Stromal cell of bone marrow (primary cell): ENCODE results near the gene SEL1L.
A peak's percentile ranks its signal among the peaks of the same experiment; 100 is the strongest.
"Not testable (repeated sequence)": the region's sequence is repeated elsewhere in the genome, so short reads cannot be mapped to it uniquely, and the experiment has no call there.

Experiments used
- DNase-seq: peaks from one replicate; pipeline ENCODE4 v3.0.0-alpha.2; 2012; ENCODE audit warnings: low read depth

The SEL1L gene

DNA sequence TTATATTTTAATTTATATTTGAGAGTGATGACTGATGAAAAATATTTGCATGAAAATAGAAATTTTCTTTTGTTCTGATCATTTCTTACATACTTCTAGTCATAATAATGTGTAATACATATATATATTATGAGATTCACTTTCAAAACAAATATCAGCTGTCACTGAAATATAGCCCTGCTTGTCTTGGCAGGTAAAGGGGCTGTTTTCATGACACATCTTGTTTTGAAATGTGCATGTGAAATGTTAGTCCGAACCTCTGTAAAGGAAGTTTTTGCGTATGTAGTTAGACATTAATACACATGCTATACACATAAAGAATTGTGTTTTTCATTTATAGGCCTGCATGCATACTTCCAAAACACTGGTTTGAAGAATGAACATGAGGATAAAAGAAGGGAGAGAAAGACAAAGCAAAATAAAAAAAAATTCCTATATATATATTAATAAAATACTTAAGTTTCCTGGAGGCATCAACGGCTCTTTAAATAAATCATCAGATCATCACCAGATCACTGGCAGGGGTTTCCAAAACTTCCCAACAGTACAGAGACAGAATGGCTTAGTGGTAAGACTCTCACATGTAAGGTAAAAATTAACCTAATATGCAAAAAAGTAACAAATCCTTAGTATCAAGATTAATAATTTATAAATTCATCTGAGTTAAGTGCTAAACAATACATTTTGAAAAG is 60.1 kb downstream of the SEL1L start:
- no peak for DNase-seq

DNA sequence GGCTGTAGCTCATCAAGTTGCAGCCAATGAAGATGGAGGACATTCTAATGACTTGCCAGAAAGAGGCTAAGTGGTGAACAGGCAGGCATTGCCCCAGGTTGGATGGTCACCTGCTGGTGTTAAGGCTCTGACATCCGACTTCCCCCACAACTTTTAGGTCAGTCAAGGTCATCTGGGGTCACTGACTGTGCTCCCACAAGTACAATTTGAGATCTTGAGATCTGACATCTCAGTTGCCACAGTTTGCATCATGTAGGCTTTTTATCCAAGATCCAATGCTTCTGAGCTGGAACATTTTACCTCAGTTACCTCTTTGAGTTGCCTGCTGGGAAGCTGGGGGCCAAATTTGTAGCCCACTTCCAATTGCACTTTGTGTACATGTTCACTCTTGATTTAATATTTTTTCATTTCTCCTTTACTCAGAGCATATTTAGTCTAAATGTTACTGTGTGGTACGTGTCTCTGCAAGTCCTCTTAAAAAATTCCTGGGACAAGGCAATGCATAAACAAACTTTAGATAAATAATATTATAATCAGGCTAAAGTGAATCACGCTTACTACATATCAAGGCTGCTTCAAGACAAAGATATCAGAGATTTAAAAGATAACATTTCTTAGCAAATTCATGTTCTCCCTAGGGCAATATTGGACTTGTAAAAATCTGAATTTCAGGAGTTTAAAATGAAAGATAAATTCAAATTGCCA is 61.4 kb downstream of the SEL1L start:
- DNase-seq: no peak

GRCh38 chr14:81471062-81471461 is 62.6 kb downstream of the SEL1L start:
- no peak for DNase-seq

GRCh38 chr14:81470557-81470826 is 63.2 kb downstream of the SEL1L start:
- DNase-seq: not testable (repeated sequence)

GRCh38 chr14:81466854-81467253 is 66.8 kb downstream of the SEL1L start:
- DNase-seq: no peak

DNA sequence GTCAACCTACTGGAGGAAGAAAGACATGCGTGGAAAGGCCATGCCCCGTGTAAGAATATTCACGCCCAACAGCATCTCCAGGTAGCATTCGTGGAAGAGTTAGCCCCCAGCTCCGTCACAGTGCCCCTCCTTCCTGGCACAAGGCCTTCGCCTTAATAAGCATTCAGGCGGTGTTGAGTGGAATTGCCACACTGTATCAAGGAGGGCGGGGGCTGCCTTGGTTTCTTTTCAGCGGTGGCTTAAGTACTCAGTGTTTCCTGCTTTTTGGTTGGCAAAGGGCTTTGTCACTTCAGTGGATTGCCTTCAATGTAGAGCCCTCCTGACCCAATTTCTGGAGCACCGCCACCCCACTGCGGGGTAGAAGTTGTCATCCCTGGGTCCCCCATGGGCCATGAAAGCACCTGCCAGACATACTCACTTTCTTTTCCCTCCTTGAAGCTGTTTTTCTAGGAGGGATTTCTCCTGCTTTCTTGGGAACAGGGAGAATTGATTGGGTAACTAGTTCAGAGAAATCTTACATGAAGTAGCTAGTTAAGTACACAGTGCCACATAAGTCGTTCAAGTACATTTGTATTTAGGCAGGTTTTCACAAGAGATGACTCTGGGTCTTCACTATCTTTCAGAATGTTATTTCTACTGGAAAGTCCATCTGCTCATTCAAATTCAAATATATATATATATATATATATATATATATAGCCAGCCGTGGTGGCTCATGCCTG is 68.0 kb downstream of the SEL1L start:
- no peak for DNase-seq

GRCh38 chr14:81465003-81465392 is 68.7 kb downstream of the SEL1L start:
- DNase-seq: not testable (repeated sequence)

- peak; percentile 48 for DNase-seq
Observed at GRCh38 chr14:81464253-81465002, 69.2 kb downstream of the SEL1L start.

GRCh38 chr14:81462356-81462755 is 71.3 kb downstream of the SEL1L start:
- not testable (repeated sequence) for DNase-seq

DNA sequence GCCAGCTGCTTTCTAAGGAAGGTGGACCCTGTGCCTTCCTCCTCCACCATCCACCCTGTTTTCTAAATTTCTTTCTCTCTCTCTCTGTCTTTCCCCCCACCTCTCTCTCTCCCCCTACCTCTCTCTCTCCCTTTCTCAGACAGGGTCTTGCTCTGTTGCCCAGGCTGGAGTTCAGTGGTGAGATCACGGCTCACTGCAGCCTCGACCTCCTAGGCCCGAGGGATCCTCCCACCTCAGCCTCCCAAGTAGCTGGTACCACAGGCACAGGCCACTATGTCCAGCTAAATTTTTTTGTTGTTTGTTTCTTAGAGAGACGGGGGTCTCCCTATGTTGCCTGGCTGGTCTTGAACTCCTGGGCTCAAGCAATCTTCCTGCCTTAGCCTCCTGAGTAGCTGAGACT is 73.7 kb downstream of the SEL1L start:
- no peak for DNase-seq

DNA sequence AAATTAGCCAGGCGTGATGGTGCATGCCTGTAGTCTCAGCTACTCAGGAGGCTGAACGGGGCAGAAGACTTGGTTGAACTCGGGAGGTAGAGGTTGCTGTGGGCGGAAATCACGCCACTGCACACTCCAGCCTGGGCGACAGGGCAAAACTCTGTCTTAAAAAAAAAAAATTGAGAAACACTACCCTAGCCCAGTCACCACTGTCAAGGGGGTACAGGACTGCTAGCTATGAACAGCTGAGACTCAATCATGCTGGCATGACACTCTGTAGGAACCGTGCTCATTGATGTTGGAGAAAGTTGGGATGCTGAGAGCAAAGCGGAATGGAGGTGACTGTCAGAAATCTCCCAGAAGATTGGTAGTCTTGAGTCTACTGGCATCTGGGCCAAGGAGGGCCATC is 75.3 kb downstream of the SEL1L start:
- no peak for DNase-seq

DNA sequence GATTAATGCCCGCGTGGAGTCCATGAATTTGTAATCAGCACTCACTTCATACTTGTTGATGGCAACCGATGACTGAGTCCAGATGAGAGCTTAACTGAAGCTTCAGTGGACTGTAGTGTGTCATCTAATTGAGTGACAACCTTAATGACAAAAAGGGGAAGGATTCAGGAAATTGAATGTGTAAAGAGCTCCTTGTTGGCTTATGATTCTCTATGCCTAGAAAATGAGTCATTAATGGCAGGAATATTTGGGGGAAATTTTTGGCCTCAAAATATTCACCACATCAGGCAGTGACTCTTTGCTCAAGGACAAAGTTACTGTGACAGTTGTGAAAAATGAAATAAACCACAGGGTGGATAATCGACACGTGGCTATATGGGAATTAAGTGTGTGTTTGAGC is 78.3 kb downstream of the SEL1L start:
- no peak for DNase-seq

- DNase-seq: no peak
Observed at GRCh38 chr14:81454572-81455218, 79.0 kb downstream of the SEL1L start.

- DNase-seq: peak; percentile 30
Observed at GRCh38 chr14:81453166-81453766, 80.4 kb downstream of the SEL1L start.

DNA sequence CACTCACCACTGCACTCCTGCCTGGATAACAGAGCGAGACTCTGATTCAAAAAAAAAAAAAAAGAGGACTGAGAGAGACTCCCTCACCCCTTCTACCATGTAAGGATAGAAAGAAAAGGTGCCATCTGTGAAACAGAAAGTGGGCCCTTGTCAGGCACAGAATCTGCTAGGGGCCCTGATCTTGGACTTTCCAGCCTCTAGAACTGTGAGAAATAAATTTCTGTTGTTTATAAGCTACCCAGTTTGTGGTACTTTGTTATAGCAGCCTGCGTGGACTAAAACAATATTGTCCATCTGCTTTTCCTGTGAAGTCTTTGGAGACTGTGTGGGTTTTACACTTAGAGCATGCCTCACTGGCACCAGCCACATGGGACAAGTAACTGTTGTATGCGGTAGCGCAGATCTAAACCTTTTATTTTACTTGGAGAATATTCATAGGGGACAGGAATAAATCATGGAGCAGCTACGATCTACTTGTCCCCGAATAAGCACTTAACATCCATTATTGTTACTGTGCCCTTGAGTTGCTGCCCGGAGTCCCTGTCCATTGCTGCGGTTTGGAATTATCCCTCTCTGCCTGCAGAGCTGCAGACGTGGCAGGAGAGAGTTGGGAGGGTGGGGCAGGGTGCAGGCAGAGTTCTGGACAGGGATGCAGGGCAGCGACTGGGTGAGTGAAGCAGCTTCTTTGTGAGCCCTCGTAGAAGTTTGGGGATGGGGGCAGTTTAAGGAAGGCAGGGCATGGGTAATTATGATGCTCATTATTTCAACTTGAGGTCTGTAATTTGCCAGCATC is 81.1 kb downstream of the SEL1L start:
- no peak for DNase-seq

- no peak for DNase-seq
Observed at GRCh38 chr14:81450976-81451375, 82.7 kb downstream of the SEL1L start.

DNA sequence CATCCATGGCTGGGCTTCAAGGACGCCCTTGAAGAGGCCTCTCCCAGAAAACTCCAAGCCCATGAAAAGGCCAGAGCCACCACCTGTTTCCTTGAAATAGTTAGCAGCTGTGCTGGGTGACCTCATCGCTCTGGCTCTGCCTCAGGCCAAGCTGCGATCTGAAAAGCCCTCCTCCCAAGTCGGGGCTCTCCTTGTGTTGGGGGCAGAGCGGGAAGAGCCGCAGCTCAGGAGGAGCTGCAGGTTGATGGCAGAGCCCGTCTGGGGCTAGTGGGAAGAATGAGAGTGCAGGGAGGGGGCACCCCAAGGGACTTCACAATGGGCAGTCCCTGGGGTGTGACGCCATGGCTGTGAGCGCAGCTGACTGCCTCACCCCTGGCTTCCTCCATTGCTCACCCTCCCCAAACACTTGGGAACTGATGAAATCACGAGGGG is 83.5 kb downstream of the SEL1L start:
- no peak for DNase-seq

DNA sequence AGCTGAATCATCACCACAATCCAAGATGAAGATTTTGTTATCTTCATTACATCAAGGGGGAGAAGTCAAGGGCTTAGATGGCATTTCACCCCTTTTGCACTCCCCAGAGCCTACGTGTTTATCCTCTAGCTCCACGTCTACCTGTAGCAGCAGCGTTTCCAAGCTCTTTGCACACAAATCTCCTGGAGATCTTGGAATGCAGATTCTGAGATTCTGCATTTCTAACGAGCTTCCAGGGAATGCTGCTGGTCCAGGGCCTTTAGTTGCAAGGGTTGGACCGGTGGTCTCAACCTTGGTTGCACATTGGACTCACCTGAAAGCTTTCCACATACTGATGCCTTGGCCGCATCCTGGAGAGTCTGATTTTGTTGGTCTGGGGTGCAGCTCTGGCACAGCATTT is 84.1 kb downstream of the SEL1L start:
- DNase-seq: no peak

DNA sequence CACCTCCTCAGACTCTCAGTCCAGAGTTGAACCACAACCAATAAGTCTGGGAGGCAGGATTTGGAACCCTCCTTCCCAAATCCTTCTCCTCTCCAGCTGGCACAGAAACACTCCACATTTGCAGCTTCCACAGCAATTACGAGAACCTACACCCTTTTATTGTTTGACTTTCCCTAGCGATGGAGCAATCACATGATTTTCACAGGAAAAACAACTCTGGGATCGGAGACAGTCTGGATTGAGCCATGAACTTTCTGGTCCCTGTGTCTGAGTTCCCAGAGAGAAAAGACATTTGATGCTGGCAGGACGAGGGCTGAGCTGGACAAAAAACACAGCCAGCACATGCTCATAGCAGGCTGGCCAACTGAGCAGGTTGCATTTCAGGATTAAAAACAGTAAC is 84.5 kb downstream of the SEL1L start:
- peak; percentile 69 for DNase-seq

- DNase-seq: no peak
Observed at GRCh38 chr14:81447021-81447764, 86.5 kb downstream of the SEL1L start.
